SK-N-SH (cell line): ENCODE data around the gene YES1. TPM values are rescaled to one million over a fixed set of nuclear protein-coding genes. Genes with fewer than 3 reads are reported as not detected.

ENCODE experiments used
- CTCF ChIA-PET: fragments of 300-600, 350-600 bp; formaldehyde crosslinking; extraction: SDS; loops from one replicate; lab custom pipeline; 2021; lab: Yijun Ruan, JAX
- POLR2A ChIA-PET: fragments of 350-600 bp; sonication (Branson Sonifier 250); formaldehyde crosslinking; extraction: SDS; loops from one replicate; lab custom pipeline; 2020; ENCODE audit warnings: antibody characterized with exemption, inconsistent platforms; lab: Yijun Ruan, JAX
- DNase-seq: peaks from one replicate; pipeline ENCODE4 v3.0.0; 2012
- H2AFZ ChIP-seq: fragments of 200-600 bp; sonication (generic); 2 replicates; pipeline ENCODE4 v1.8.1; 2016; ENCODE audit warnings: antibody characterized with exemption, mild to moderate bottlenecking, low read depth
- H3F3A ChIP-seq: fragments of 200-600 bp; sonication (generic); replicated peaks from 2 replicates; pipeline ENCODE3; 2016; ENCODE audit warnings: antibody characterized with exemption, mild to moderate bottlenecking; ENCODE audit not compliant: insufficient read depth
- H3K27ac ChIP-seq, 2 experiments: fragments of 200-500 bp in 1 of 2; fragments of 200-600 bp in 1 of 2; sonication (Bioruptor generic) in 1 of 2; sonication (generic), shearing (Covaris generic) in 1 of 2; 2 replicates each; pipeline versions ENCODE4 v1.5.1 to v1.6.1; 2014 to 2016; ENCODE audit warnings: low read depth in 2 of 2, inconsistent platforms in 1 of 2, low read length in 1 of 2, mild to moderate bottlenecking in 1 of 2, mixed read lengths in 1 of 2
- H3K27me3 ChIP-seq: fragments of 200-600 bp; sonication (generic), shearing (Covaris generic); 2 replicates; pipeline ENCODE4 v1.6.1; 2016; ENCODE audit warnings: mixed run types; ENCODE audit not compliant: insufficient read depth
- H3K36me3 ChIP-seq, 2 experiments: fragments of 200-500 bp in 1 of 2; fragments of 200-600 bp in 1 of 2; sonication (Bioruptor generic) in 1 of 2; sonication (generic) in 1 of 2; replicated peaks in 1 of 2; 2 replicates each; pipeline versions ENCODE3 to v1.5.1; 2014 to 2016; ENCODE audit warnings: low read length in 1 of 2, mild to moderate bottlenecking in 1 of 2; ENCODE audit not compliant: insufficient read depth in 2 of 2, control insufficient read depth in 1 of 2
- H3K4me1 ChIP-seq, 2 experiments: fragments of 200-500 bp in 1 of 2; fragments of 200-600 bp in 1 of 2; sonication (Bioruptor generic) in 1 of 2; sonication (generic), shearing (Covaris generic) in 1 of 2; 2 replicates each; pipeline versions ENCODE4 v1.5.1 to v1.6.1; 2014 to 2016; ENCODE audit warnings: low read depth in 1 of 2, low read length in 1 of 2, mixed run types in 1 of 2; ENCODE audit not compliant: insufficient read depth in 2 of 2, control insufficient read depth in 1 of 2
- H3K4me2 ChIP-seq: fragments of 200-600 bp; sonication (generic), shearing (Covaris generic); 2 replicates; pipeline ENCODE4 v1.6.1; 2017; ENCODE audit warnings: mixed run types
- H3K4me3 ChIP-seq, 2 experiments: fragments of 200-500 bp in 1 of 2; fragments of 200-600 bp in 1 of 2; sonication (Bioruptor generic) in 1 of 2; sonication (generic), shearing (Covaris generic) in 1 of 2; 2 replicates each; pipeline versions ENCODE4 v1.5.1 to v1.8.1; 2014 to 2016; ENCODE audit warnings: low read depth in 2 of 2, inconsistent platforms in 1 of 2, low read length in 1 of 2, mild to moderate bottlenecking in 1 of 2, mixed read lengths in 1 of 2, moderate library complexity in 1 of 2
- H3K79me2 ChIP-seq: fragments of 200-600 bp; sonication (generic); 2 replicates; pipeline ENCODE4 v1.8.1; 2017; ENCODE audit warnings: mild to moderate bottlenecking; ENCODE audit not compliant: insufficient read depth
- H3K9ac ChIP-seq: fragments of 200-600 bp; sonication (generic); 2 replicates; pipeline ENCODE4 v1.6.1; 2017; ENCODE audit warnings: mixed run types
- H3K9me2 ChIP-seq: fragments of 200-600 bp; sonication (generic); 2 replicates; pipeline ENCODE4 v1.6.1; 2017; ENCODE audit warnings: mixed run types
- H3K9me3 ChIP-seq: fragments of 200-600 bp; sonication (generic); 2 replicates; pipeline ENCODE4 v1.6.1; 2017; ENCODE audit warnings: mixed run types, mild to moderate bottlenecking, moderate library complexity
- H4K20me1 ChIP-seq: fragments of 200-600 bp; sonication (generic); 2 replicates; pipeline ENCODE4 v1.6.1; 2017; ENCODE audit warnings: mild to moderate bottlenecking, mixed run types; ENCODE audit not compliant: insufficient read depth
- FOXM1 ChIP-seq: IDR thresholded peaks from 2 replicates; pipeline ENCODE4 v1.4.0; 2012; ENCODE audit warnings: low read depth, mild to moderate bottlenecking
- IRF3 ChIP-seq: fragments of 150-350 bp; IDR thresholded peaks from 2 replicates; pipeline ENCODE4 v1.6.1; 2016; ENCODE audit warnings: mild to moderate bottlenecking, low read depth, low read length
- MAX ChIP-seq: IDR thresholded peaks from 2 replicates; pipeline ENCODE4 v1.4.0; 2012; ENCODE audit warnings: low read depth
- MXI1 ChIP-seq: IDR thresholded peaks from 2 replicates; pipeline ENCODE4 v1.6.1; 2012; ENCODE audit warnings: mild to moderate bottlenecking, low read depth, low read length, improper control_type of control experiment
- NRF1 ChIP-seq: IDR thresholded peaks from 2 replicates; pipeline ENCODE4 v1.6.1; 2012; ENCODE audit warnings: low read depth, mild to moderate bottlenecking, low read length
- PBX3 ChIP-seq: IDR thresholded peaks from 2 replicates; pipeline ENCODE4; 2012
- POLR2AphosphoS5 ChIP-seq: IDR thresholded peaks from 2 replicates; pipeline ENCODE4 v1.6.1; 2012; ENCODE audit warnings: low read depth, low read length
- RCOR1 ChIP-seq: fragments of 150-350 bp; IDR thresholded peaks from 2 replicates; pipeline ENCODE4 v1.6.1; 2017; ENCODE audit warnings: antibody characterized with exemption, low read length
- REST ChIP-seq: IDR thresholded peaks from 2 replicates; pipeline ENCODE4 v1.6.1; 2012; ENCODE audit warnings: mild to moderate bottlenecking, low read depth, low read length, moderate library complexity
- RFX5 ChIP-seq: IDR thresholded peaks from 2 replicates; pipeline ENCODE4 v1.6.1; 2012; ENCODE audit warnings: mild to moderate bottlenecking, improper control_type of control experiment, low read length
- SIN3A ChIP-seq: IDR thresholded peaks from 2 replicates; pipeline ENCODE4 v1.6.1; 2012; ENCODE audit warnings: low read depth, mild to moderate bottlenecking, low read length, moderate library complexity, borderline replicate concordance
- USF1 ChIP-seq: IDR thresholded peaks from 2 replicates; pipeline ENCODE4 v1.4.0; 2012; ENCODE audit warnings: low read depth, borderline replicate concordance
- USF2 ChIP-seq: fragments of 150-350 bp; IDR thresholded peaks from 2 replicates; pipeline ENCODE4 v1.6.1; 2017; ENCODE audit warnings: antibody characterized with exemption, low read length, low read depth, borderline replicate concordance
- WGBS: methylation state at CpG from one replicate; pipeline ENCODE4 v1.1.6; 2017; ENCODE audit warnings: low lambda C conversion rate; 5-methylcytosine and 5-hydroxymethylcytosine counted together
- polyA plus RNA-seq, 3 experiments: library from polyadenylated mRNA; depleted of rRNA; stranded (reverse); fragments of >200 nt; gene quantifications; 2 replicates each; pipeline ENCODE4 v1.2.3, GENCODE V29; 2012

The YES1 gene
- polyA plus RNA-seq, 1 of the 3 experiments (the other 2 are of a cell fraction) = 7.9 TPM

GRCh38 chr18:723541-724080 is 88.4 kb downstream of the YES1 start:
- H3K27me3 ChIP-seq = no peaks in the 10 kb centered on the region
- H3K9me2 ChIP-seq = no peaks in the 10 kb centered on the region
- H3K27ac ChIP-seq = no peak overlapping the region
- no peak overlapping the region for H3K4me3 ChIP-seq
- DNase-seq = no peak
- no peak overlapping the region for H3K4me2 ChIP-seq
- H3F3A ChIP-seq = no peaks in the 10 kb centered on the region
- no peaks in the 10 kb centered on the region for H3K9me3 ChIP-seq
- no peaks in the 10 kb centered on the region for H3K79me2 ChIP-seq
- H4K20me1 ChIP-seq = no peaks in the 10 kb centered on the region
- H3K4me1 ChIP-seq = no peaks in the 10 kb centered on the region; a peak in 1 of 4 replicates
- WGBS = 56% methylated on average over 1 of the region's 1 CpG
- no peak overlapping the region for H2AFZ ChIP-seq
- H3K36me3 ChIP-seq = no peaks in the 10 kb centered on the region
- ChIA-PET POLR2A (no interaction called here), CTCF (no interaction called here)
- TF ChIP-seq FOXM1 (no peak), IRF3 (no peak), USF2 (no peak), PBX3 (no peak), REST (no peak), RCOR1 (no peak), POLR2AphosphoS5 (no peak), USF1 (no peak), SIN3A (no peak), MXI1 (no peak), NRF1 (no peak), MAX (no peak), RFX5 (no peak)
- no peak overlapping the region for H3K9ac ChIP-seq
